Left forelimb (tissue), 1 donor: ENCODE data around the gene SENP1.

Experiments
- DNase-seq: peaks from one replicate; pipeline ENCODE4 v3.0.0-alpha.2; 2018; ENCODE audit warnings: low spot score

The SENP1 gene

GRCh38 chr12:47999816-48000215 is 106.1 kb downstream of the SENP1 start:
- DNase-seq = no peak

- DNase-seq = no peak
Measured at GRCh38 chr12:47997321-47997720, 108.6 kb downstream of the SENP1 start.

GRCh38 chr12:47995981-47996401 is 109.9 kb downstream of the SENP1 start:
- no peak for DNase-seq

GRCh38 chr12:47993491-47993890 is 112.4 kb downstream of the SENP1 start:
- no peak for DNase-seq
